Effector memory CD8-positive, alpha-beta T cell (primary cell): Measurements from ENCODE around the gene SIDT1.

Experiments used
- ATAC-seq: fragments of 150-1000 bp; cut with Tn5 transposase; replicated peaks from 2 replicates; pipeline ENCODE4 v1.10.0; 2021; ENCODE audit warnings: mild to moderate bottlenecking, moderate library complexity
- DNase-seq, 3 experiments: peaks; one replicate each; pipeline ENCODE4 v3.0.0; 2021
- H3K27ac Mint-ChIP-seq, 2 donors: one replicate each; pipeline ENCODE4 v1.8.0; 2022; ENCODE audit warnings: mild to moderate bottlenecking in 2 of 2, mixed read lengths in 2 of 2, moderate library complexity in 2 of 2
- H3K27me3 Mint-ChIP-seq, 2 donors: one replicate each; pipeline ENCODE4 v1.8.0; 2022; ENCODE audit warnings: mixed read lengths in 2 of 2
- H3K36me3 Mint-ChIP-seq: one replicate; pipeline ENCODE4 v1.8.0; 2022; ENCODE audit warnings: mild to moderate bottlenecking, moderate library complexity, mixed read lengths; ENCODE audit not compliant: insufficient read depth
- H3K4me1 Mint-ChIP-seq, 2 donors: one replicate each; pipeline ENCODE4 v1.8.0; 2022; ENCODE audit warnings: low read depth in 2 of 2, mixed read lengths in 2 of 2
- H3K4me3 Mint-ChIP-seq, 2 donors: one replicate each; pipeline ENCODE4 v1.8.0; 2022; ENCODE audit warnings: mild to moderate bottlenecking in 2 of 2, mixed read lengths in 2 of 2, moderate library complexity in 2 of 2
- H3K9me3 Mint-ChIP-seq, 2 donors: one replicate each; pipeline ENCODE4 v1.8.0; 2022; ENCODE audit warnings: mixed read lengths in 2 of 2

The SIDT1 gene

DNA sequence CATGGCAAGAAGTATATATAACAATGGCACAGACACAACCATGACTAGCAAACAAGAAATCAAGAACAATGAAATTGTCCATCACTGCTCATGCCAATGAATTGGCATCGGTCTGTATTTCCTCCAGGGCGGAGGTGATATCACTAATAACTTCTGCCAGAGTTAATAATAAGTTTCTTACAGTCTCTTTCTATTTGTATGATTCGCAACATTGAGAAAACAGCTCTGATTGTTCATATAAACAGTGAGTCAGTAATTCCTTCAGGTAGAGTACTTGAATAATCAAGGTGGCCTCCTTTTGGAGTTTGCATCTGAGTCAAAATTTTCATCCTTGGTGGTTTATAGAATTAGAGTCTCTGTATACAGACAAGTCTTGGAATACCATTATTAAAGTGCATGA lies 9.1 kb upstream of the SIDT1 start:
- Mint-ChIP-seq H3K27me3 (peaks cover 27 to 31% of the 10 kb centered on the region in 2 donors), H3K36me3 (peaks cover 5% of the 10 kb centered on the region), H3K4me1 (no peaks in the 10 kb centered on the region), H3K27ac (no peak overlapping the region), H3K4me3 (no peak overlapping the region), H3K9me3 (no peaks in the 10 kb centered on the region)
- no peak for ATAC-seq
- DNase-seq = no peak

DNA sequence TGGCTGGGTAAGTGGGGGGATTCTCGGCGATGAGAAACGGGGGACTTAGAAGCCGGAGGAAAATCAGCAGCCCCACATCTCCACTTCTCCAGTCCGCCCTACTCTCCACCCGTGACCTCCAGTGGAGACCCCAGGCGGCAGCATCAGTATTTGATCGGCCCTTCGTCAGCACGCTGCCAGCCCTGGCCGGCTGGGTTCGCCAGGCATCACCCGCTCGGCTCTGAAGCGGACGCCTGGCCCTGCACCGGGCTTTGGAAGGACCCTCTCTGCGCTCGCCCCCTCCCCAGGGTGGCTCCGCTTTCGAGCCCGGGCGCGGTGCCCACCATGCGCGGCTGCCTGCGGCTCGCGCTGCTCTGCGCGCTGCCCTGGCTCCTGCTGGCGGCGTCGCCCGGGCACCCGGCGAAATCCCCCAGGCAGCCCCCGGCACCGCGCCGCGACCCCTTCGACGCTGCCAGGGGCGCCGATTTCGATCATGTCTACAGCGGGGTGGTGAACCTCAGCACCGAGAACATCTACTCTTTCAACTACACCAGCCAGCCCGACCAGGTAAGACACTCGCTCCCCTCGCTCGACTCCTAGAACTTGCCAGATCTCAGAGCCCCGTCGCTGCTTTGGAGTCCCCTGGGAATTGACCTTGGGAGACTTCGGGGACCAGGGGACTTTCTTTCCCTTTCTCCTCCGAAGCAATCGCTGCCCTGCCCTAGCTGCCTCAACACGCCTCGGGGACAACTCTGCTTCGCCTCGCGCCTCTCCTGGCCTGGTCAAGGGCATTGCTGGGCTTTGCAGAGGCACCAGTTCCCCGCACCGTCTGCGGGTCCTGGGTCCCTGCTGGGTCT lies 561 bp downstream of the SIDT1 start:
- Mint-ChIP-seq H3K36me3 (peaks cover 30% of the 10 kb centered on the region), H3K4me1 (peaks cover 43 to 53% of the 10 kb centered on the region in 2 donors), H3K27ac (peak overlapping the region; percentile 93 to 98), H3K4me3 (peak overlapping the region; percentile 93 to 100), H3K27me3 (no peaks in the 10 kb centered on the region), H3K9me3 (no peaks in the 10 kb centered on the region)
- DNase-seq (peak; percentile 22 to 46 (median 30)), ATAC-seq (peak; percentile 54)

DNA sequence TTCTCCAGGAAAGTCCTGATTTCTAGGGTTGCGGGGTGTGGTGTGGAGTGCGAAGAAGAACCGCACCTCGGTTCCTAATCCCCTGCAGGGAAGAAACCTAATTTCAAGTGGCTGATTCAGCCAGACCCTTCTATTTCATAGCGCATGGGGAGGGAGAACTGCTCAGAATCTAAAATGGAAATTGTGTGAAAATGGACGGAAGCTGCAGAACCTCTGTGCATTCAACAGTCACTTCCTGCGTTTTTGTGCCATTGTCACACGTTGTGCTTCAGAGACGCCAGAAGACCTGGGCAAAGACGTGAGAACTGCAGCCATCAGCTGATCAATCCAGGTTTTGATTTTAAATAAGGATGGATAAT lies 1.2 kb downstream of the SIDT1 start:
- DNase-seq (peak; percentile 43 to 53 (median 44)), ATAC-seq (peak; percentile 61)
- Mint-ChIP-seq H3K36me3 (peaks cover 30% of the 10 kb centered on the region), H3K9me3 (no peaks in the 10 kb centered on the region), H3K27ac (peak overlapping the region; percentile 93 to 98), H3K4me1 (peaks cover 44 to 59% of the 10 kb centered on the region in 2 donors), H3K4me3 (peak overlapping the region; percentile 93 to 100), H3K27me3 (no peaks in the 10 kb centered on the region)

DNA sequence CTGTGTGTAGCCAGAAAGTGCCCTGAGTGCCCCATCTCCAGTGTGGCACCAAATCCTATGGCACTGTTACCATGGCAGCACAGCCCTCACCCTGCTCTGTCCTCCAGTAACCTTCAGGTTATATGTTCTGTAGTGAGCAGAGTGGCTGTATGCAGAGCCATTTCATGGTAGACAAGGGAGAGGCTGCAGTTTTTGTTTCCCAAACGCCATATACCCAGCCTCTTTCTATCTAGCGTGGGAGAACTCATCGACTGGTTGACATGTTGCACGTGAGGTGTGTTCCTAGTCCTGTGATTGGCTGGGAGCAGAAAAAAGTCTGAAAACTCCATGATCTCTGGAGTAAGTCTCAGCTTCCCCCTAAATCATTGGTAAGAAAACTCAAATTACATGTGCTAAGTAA lies 2.0 kb downstream of the SIDT1 start:
- Mint-ChIP-seq H3K4me1 (peaks cover 45 to 61% of the 10 kb centered on the region in 2 donors), H3K27me3 (no peaks in the 10 kb centered on the region), H3K4me3 (peak overlapping the region; percentile 93 to 100), H3K27ac (peak overlapping the region; percentile 93 to 98), H3K9me3 (no peaks in the 10 kb centered on the region), H3K36me3 (peaks cover 30% of the 10 kb centered on the region)
- ATAC-seq (peak; percentile 2), DNase-seq (no peak)

DNA sequence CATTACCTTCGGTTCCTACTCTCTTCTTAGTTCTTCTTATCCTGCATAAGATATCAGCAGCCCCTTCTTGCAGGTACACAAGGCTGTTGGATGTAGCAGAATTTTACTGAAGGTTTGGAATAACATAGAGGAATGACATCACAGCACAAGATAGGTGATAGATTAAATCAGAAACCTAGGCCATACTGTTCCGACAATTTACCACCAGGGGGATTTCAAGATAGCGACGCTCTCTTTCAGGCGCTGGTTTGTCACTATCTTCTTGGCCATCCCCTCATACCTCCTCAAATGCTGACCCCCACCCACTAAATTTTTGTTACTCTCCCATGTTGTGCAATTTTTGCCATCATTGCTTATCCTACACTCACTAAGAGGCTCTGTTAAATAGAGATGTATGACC lies 3.5 kb downstream of the SIDT1 start:
- no peak for ATAC-seq

DNA sequence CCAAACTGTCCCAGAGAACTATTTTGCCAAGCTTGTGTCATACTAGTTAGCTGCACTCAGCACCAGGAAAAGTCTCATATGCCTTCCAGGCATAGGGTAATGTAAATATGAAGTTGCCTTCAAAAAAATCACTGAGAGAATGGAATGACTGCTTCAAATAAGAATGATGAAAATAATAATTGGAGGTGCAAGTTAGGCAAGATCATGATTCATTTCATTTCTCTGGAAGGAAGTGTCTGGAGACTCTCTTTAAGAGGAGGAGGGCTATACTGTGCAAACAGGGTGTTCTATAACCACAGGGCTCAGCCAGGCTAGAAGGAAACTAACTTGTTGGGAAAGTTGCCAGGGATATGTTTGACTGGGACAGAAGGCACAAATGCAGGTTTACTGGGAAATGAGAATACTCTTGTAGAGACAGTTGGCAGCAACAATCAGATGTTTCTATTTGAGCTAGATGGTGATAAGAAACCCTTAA lies 4.3 kb downstream of the SIDT1 start:
- no peaks in the 10 kb centered on the region for H3K27me3 Mint-ChIP-seq
- no peak for DNase-seq
- H3K36me3 Mint-ChIP-seq = peaks cover 34% of the 10 kb centered on the region
- H3K4me1 Mint-ChIP-seq = peaks cover 44 to 63% of the 10 kb centered on the region in 2 donors
- no peaks in the 10 kb centered on the region for H3K9me3 Mint-ChIP-seq
- ATAC-seq = no peak
- peak overlapping the region in 1 of 2 donors; percentile 38 for H3K27ac Mint-ChIP-seq
- H3K4me3 Mint-ChIP-seq = peak overlapping the region; percentile 40 to 93

More for the DNA sequence above, 3.5 kb downstream of the SIDT1 start:
- DNase-seq = no peak
- peak overlapping the region; percentile 40 to 93 for H3K4me3 Mint-ChIP-seq
- peaks cover 32% of the 10 kb centered on the region for H3K36me3 Mint-ChIP-seq
- H3K9me3 Mint-ChIP-seq = no peaks in the 10 kb centered on the region
- H3K4me1 Mint-ChIP-seq = peaks cover 48 to 70% of the 10 kb centered on the region in 2 donors
- peak overlapping the region; percentile 38 to 51 for H3K27ac Mint-ChIP-seq
- H3K27me3 Mint-ChIP-seq = no peaks in the 10 kb centered on the region

DNA sequence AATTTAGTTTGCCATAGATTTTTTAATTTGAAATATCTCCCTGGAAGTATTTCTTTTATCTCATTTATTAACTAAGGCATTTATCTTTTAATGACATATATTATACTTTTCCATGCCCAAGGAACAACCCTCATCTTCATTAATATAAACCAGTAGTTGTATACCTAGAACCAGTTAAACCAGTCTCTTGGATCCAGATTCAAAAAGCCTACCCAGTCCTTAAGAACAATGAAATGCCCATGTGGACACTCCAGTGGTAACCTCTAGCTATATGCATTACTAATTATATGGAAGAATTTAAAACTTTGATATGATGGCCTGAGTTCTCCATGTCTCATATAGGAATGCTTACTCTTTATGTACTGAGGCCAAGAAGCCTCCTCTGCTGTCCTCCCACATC lies 4.8 kb downstream of the SIDT1 start:
- peak overlapping the region; percentile 38 to 49 for H3K27ac Mint-ChIP-seq
- DNase-seq (no peak), ATAC-seq (no peak)
- peaks cover 44 to 58% of the 10 kb centered on the region in 2 donors for H3K4me1 Mint-ChIP-seq
- no peaks in the 10 kb centered on the region for H3K27me3 Mint-ChIP-seq
- peaks cover 32% of the 10 kb centered on the region for H3K36me3 Mint-ChIP-seq
- H3K4me3 Mint-ChIP-seq = peak overlapping the region; percentile 4 to 31
- no peaks in the 10 kb centered on the region for H3K9me3 Mint-ChIP-seq

DNA sequence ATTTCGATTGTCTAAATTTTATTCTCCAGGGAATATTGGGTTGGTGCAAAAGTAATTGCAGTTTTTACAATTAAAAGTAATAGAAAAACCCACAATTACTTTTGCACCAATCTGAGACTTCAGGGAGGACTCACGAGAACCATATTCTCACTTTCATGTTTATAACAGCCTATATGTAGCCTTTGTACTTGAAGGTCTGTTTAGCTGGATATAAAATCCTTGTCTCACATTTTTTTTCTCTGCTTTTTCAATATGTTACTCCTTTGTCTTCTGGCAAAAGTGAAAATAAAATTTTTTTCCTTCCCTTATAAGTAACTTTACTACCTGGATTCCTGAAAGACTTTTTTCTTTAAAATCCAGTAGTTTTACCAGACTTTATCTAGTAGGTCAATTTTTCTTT lies 9.2 kb downstream of the SIDT1 start:
- Mint-ChIP-seq H3K27ac (no peak overlapping the region), H3K36me3 (peaks cover 34% of the 10 kb centered on the region), H3K27me3 (no peaks in the 10 kb centered on the region), H3K4me1 (peaks cover 31 to 63% of the 10 kb centered on the region in 2 donors), H3K4me3 (no peak overlapping the region), H3K9me3 (no peaks in the 10 kb centered on the region)
- no peak for DNase-seq
- ATAC-seq = no peak

DNA sequence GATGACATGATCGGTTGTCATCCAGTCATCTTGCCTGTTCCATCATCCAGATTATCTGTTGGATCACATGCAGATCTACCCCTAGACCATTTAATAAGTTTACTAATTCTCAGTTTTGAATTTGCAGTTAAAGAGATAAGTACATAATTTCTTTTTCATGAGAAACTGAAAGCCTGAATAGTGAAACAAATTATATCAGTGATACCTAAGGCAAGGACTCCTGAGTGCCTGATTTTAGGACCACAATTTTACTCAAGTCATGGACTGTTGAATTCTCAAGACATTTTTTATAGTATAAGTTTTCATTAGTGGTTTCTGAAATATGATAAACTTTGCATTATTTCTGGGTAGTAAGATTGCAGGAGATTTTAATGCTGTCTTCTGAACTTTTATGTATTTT lies 13.2 kb downstream of the SIDT1 start:
- Mint-ChIP-seq H3K27me3 (no peaks in the 10 kb centered on the region), H3K36me3 (peaks cover 36% of the 10 kb centered on the region), H3K4me1 (peaks cover 22 to 61% of the 10 kb centered on the region in 2 donors), H3K27ac (no peak overlapping the region), H3K4me3 (no peak overlapping the region), H3K9me3 (no peaks in the 10 kb centered on the region)
- no peak for DNase-seq
- no peak for ATAC-seq

DNA sequence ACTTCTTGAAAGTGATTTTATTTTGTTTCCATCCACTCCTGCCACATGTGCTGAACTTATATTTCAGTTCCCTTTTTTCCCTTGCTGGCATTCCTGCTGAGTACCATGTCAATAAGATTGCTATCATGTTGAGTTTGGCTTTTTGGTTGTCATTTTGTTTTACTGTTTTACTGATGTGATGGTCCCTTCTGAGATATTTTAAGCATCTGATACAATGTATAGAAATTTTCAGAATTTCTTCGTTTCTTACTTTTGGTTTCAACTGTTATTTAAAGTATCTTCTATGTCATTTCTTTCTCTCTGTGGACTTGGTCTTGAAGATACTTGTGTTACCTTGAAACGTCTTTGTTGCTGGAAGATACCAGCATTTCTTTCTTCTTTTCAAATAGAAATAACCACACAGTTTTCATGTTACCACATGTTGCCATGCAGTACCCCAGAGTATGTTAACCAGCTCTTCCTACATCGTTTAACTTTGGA lies 14.1 kb downstream of the SIDT1 start:
- Mint-ChIP-seq H3K4me3 (peak overlapping the region; percentile 15 to 40), H3K9me3 (no peaks in the 10 kb centered on the region), H3K27ac (peak overlapping the region; percentile 39 to 75), H3K27me3 (no peaks in the 10 kb centered on the region), H3K4me1 (peaks cover 25 to 65% of the 10 kb centered on the region in 2 donors), H3K36me3 (peaks cover 34% of the 10 kb centered on the region)
- DNase-seq (no peak), ATAC-seq (no peak)

DNA sequence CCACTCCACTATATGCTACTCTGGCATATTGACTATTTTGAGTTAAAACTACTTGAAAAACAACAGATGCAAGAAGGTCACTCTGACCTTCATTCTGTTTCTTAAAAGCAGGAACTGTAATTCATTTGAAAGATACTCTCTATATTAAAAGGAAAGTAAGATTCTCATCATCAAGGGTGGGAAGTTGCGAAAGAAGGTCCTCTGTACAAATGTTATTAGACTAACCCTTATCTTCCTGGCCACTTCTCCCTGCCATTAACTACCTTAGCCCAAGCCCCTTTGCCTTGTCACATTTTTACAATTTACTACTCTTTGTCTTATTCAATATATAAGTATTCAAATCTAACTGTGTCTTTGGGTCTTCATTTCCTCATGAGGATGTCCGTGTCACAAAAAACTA lies 16.1 kb downstream of the SIDT1 start:
- Mint-ChIP-seq H3K36me3 (peaks cover 25% of the 10 kb centered on the region), H3K4me3 (peak overlapping the region in 1 of 2 donors; percentile 20), H3K9me3 (no peaks in the 10 kb centered on the region), H3K27ac (no peak overlapping the region), H3K4me1 (peaks cover 28 to 61% of the 10 kb centered on the region in 2 donors), H3K27me3 (no peaks in the 10 kb centered on the region)
- ATAC-seq (no peak), DNase-seq (no peak)

DNA sequence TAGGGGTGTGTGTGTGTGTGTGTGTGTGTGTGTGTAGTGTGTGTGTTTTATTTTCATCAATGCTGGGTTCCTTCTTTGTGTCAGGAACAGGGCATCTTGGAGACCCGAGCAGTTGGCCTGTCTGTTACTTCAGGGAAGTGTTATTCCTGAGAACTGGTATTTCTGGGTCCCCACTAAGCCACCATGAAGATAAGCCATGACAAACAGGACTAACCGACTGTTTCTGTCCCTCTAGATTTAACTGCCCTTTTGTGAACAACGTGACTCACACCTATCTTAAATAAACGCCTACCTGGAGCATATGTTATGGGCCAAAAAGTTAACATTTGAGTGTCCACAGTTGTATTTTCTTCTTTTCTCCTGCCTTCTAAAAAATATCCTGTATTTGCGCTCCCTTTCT lies 19.5 kb downstream of the SIDT1 start:
- DNase-seq (no peak), ATAC-seq (no peak)
- H3K4me3 Mint-ChIP-seq = no peak overlapping the region
- peaks cover 16% of the 10 kb centered on the region for H3K36me3 Mint-ChIP-seq
- H3K27ac Mint-ChIP-seq = no peak overlapping the region
- H3K4me1 Mint-ChIP-seq = peaks cover 20 to 39% of the 10 kb centered on the region in 2 donors
- H3K9me3 Mint-ChIP-seq = no peaks in the 10 kb centered on the region
- no peaks in the 10 kb centered on the region for H3K27me3 Mint-ChIP-seq

DNA sequence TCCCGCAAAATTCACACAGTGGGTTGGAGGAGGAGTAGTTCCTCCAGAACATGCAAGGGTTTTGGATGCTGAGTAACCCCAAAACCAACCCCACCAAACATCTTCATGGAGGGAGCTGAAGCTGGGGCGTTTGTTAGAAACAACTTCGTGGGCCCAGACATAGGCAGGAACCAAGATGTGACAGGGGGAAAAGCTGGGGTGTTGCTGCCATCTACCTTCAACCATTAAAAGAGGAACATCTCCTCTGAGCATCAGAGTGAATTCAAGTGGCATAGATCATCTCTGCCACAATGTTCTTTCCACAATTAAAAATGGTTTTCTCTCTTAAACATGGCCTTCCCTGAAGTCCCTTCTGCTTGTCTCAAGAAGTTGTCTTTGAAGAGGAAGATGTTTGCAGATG lies 20.5 kb downstream of the SIDT1 start:
- Mint-ChIP-seq H3K27ac (peak overlapping the region; percentile 7 to 44), H3K4me3 (no peak overlapping the region), H3K4me1 (peaks cover 23 to 45% of the 10 kb centered on the region in 2 donors), H3K27me3 (no peaks in the 10 kb centered on the region), H3K36me3 (peaks cover 16% of the 10 kb centered on the region), H3K9me3 (no peaks in the 10 kb centered on the region)
- peak in 2 of 3 experiments; percentile 10 to 27 for DNase-seq
- ATAC-seq = peak; percentile 73

DNA sequence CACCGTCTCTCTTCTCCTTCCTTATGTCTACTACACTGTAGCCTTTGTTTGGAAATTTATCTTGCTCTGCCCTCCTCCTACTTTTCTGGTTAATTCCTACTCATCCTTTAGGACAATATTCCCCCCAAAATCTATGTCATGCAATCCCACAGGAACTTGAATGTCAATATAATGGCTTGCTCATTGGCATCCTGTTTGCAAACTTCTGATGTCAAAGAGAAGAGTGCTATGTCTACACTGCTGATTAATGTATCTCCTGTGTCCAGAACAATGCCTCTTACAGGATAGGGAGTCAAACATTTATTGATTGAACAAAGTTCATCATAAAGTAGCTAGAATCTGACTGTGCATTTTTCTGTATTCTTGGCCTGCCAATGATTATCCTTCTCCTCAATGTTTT lies 22.8 kb downstream of the SIDT1 start:
- peaks cover 14% of the 10 kb centered on the region for H3K36me3 Mint-ChIP-seq
- no peak for ATAC-seq
- no peak overlapping the region for H3K4me3 Mint-ChIP-seq
- no peak for DNase-seq
- peak overlapping the region in 1 of 2 donors; percentile 42 for H3K27ac Mint-ChIP-seq
- H3K4me1 Mint-ChIP-seq = peaks cover 26 to 33% of the 10 kb centered on the region in 2 donors
- no peaks in the 10 kb centered on the region for H3K27me3 Mint-ChIP-seq
- H3K9me3 Mint-ChIP-seq = no peaks in the 10 kb centered on the region
